WTC11 (cell line): ENCODE measurements around the gene FBH1.

ENCODE experiments used
- ATF3 ChIP-seq: sonication (generic); formaldehyde crosslinking; conservative IDR thresholded peaks from 2 replicates; pipeline ENCODE4 v1.8.1; 2022; ENCODE audit warnings: mild to moderate bottlenecking, missing genetic modification reagents
- CTCF ChIP-seq: fragments of 200-600 bp; IDR thresholded peaks from 2 replicates; pipeline ENCODE4 v1.8.0; 2022; ENCODE audit warnings: antibody characterized with exemption
- E2F5 ChIP-seq: sonication (generic); formaldehyde crosslinking; IDR thresholded peaks from 2 replicates; pipeline ENCODE4 v1.8.1; 2022; ENCODE audit warnings: mild to moderate bottlenecking, moderate library complexity, missing genetic modification reagents
- FOXP1 ChIP-seq: sonication (generic); formaldehyde crosslinking; IDR thresholded peaks from 2 replicates; pipeline ENCODE4 v1.8.0; 2022; ENCODE audit warnings: missing genetic modification reagents, mild to moderate bottlenecking, moderate library complexity, borderline replicate concordance
- JUN ChIP-seq: sonication (generic); formaldehyde crosslinking; IDR thresholded peaks from 2 replicates; pipeline ENCODE4 v1.8.0; 2023; ENCODE audit warnings: mild to moderate bottlenecking, missing genetic modification reagents
- NFYB ChIP-seq: sonication (generic); formaldehyde crosslinking; conservative IDR thresholded peaks from 2 replicates; pipeline ENCODE4 v1.8.0; 2022; ENCODE audit warnings: low read depth, missing genetic modification reagents
- PRDM15 ChIP-seq: sonication (generic); formaldehyde crosslinking; IDR thresholded peaks from 2 replicates; pipeline ENCODE4 v1.8.0; 2022; ENCODE audit warnings: missing genetic modification reagents
- RORB ChIP-seq: fragments of 250-450 bp; sonication (Bioruptor Pico); IDR thresholded peaks from 2 replicates; pipeline ENCODE4 v1.9.0; 2021; ENCODE audit warnings: mild to moderate bottlenecking
- TEAD4 ChIP-seq: sonication (generic); formaldehyde crosslinking; IDR thresholded peaks from 2 replicates; pipeline ENCODE4 v1.8.0; 2022; ENCODE audit warnings: mild to moderate bottlenecking, missing genetic modification reagents
- USF2 ChIP-seq: sonication (generic); formaldehyde crosslinking; IDR thresholded peaks from 2 replicates; pipeline ENCODE4 v1.8.1; 2023; ENCODE audit warnings: mild to moderate bottlenecking, missing genetic modification reagents, moderate library complexity
- ZNF671 ChIP-seq: fragments of 250-450 bp; sonication (Bioruptor Pico); IDR thresholded peaks from 2 replicates; pipeline ENCODE4 v1.8.0; 2021; ENCODE audit warnings: mild to moderate bottlenecking
- ZSCAN18 ChIP-seq: fragments of 250-450 bp; sonication (Bioruptor Pico); IDR thresholded peaks from 2 replicates; pipeline ENCODE4 v2.1.2; 2022; ENCODE audit warnings: mild to moderate bottlenecking, moderate library complexity

- TF ChIP-seq CTCF (no peak), E2F5 (CRISPR knock-in tag) (no peak), PRDM15 (no peak), TEAD4 (CRISPR knock-in tag) (no peak), ZNF671 (CRISPR knock-in tag) (no peak), ATF3 (no peak), NFYB (CRISPR knock-in tag) (no peak), JUN (no peak), FOXP1 (CRISPR knock-in tag) (no peak), ZSCAN18 (no peak), RORB (no peak), USF2 (CRISPR knock-in tag) (no peak)
Observed at GRCh38 chr10:5885619-5886018, 4.4 kb upstream of the FBH1 start.
